Amniotic stem cell (primary cell): ENCODE results near the gene PLEKHG3.

Experiments
- DNase-seq: peaks from one replicate; lab custom pipeline; 2025; lab: John Stamatoyannopoulos, UW

The PLEKHG3 gene

DNA sequence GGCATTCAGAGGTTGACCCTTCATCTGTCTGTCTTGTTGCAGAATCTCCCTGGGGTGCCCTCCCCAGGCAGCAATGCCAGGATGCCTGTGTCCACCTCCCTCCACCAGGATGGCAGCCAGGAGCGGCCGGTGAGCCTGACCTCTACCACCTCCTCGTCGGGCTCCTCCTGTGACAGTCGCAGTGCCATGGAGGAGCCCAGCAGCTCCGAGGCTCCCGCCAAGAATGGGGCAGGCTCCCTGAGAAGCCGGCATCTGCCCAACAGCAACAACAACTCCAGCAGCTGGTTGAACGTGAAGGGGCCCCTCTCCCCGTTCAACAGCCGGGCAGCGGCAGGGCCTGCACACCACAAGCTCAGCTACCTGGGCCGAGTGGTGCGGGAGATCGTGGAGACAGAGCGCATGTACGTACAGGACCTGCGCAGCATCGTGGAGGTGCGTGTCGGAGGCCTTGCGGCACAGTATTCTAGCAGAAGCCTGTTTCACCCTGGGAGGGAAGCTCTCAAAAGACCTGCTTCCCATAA is 23.4 kb downstream of the PLEKHG3 start:
- DNase-seq: no peak

DNA sequence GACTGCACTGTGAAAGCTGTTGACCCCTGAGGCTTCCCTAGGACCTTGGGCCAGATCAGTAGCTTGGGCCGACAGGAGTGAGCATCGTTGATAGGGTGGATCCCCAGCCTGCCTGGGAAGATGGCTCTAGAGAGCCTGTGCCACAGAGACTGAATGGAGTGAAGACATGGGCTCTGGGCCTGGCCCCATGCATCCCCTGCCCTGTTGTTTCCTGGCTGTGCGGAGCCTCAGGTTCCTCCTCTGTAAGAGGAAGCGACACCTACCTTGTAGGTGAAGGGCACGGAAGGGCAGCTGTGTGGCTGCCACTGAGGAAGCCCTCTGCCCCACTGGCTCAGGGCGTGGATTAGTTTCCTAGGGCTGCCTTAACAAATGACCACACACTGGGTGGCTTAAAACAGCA is 23.9 kb downstream of the PLEKHG3 start:
- no peak for DNase-seq

DNA sequence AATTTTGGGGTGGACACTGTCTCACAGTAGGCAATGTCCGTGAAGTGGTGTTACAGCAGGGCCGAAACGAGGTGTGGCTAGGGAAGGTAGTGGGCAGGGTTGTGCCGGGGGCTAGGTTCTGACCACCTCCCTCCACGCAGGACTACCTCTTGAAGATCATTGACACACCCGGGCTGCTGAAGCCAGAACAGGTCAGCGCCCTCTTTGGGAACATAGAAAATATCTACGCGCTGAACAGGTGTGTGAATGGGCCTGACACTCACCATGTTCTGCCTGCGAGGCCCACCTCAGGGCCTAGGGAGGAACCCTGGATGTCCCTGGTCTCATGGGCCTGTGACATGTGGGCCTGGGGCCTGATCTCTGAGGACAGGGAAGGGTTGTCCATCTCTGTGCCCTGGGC is 24.6 kb downstream of the PLEKHG3 start:
- no peak for DNase-seq

DNA sequence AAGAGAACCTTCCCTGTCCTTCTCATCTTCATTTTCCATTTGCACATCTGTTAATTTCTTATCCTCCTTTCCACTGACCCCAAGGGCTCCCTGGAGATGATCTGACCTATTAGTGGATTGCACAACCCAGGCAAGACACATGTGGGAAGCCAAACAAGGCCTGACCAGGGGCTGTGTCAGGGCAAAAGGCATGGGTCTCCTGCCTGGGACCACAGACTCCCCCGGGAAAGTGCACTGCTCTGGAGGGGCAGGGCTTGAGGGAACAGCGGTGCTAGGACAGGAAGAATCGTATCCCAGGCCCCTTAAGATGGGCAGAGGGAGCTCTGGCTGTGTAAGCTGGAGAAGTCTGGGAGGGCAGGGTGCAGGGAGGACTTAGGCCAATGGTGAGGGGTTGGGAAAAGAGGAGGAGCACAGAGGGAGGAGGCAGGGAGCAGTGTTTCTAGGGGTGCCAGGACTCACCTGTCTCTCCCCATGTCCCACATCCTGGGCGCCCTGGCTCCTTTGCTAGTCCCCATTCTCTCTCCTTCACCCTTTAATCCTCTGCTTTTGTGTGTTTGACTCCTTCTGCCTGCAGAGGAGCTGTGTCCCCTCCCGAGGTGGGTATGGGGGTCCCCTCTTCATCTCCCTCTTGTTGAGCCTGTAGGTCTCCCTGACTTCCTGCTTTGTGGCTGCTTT is 25.3 kb downstream of the PLEKHG3 start:
- DNase-seq: no peak

DNA sequence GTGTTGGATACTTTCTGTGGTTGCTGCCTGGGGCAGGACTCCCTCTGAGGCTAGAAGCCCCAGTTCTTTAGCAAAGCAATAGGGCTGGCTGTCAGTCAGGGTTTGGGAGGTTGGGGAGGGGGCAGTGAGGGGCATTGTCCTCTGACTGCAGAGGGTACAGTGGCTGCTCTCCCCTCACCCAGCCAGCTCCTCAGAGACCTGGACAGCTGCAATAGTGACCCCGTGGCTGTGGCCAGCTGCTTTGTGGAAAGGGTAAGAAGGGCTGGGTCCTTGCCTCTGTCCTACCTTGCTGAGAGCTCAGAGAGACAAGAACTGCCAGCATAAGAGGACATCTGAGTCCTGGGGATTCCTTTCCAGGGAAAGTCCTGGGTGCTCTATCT is 25.8 kb downstream of the PLEKHG3 start:
- no peak for DNase-seq

DNA sequence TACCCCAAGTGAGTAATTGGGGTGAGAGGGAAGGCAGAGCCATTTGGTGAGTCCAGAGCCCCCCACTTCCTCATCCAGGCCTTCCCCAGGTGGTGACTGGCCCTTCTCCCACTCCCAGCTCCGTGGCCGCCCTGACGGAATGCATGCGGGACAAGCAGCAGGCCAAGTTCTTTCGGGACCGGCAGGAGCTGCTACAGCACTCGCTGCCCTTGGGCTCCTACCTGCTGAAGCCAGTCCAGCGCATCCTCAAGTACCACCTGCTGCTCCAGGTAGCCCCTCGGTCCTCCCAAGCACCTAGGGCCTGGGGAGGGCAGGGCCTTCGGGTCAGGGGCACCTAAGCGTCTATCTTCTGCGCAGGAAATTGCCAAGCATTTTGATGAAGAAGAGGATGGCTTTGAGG is 26.5 kb downstream of the PLEKHG3 start:
- DNase-seq: no peak

DNA sequence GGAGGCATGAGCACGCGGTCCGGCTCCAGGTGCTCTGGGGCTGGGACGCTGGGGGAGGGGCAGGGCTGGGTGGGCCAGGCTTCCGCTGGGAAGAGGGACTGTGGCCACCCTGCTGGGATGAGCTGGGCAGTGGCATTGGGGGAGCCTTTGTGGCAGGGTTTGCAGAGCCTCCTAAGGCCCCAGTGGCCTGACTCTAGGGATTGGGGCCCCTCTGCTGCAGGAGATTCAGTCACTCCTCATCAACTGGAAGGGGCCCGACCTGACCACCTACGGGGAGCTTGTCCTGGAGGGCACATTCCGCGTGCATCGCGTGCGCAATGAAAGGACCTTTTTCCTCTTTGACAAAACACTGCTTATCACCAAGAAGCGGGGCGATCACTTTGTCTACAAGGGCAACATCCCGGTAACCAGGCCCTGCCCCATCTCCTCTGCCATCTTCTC is 26.9 kb downstream of the PLEKHG3 start:
- DNase-seq: no peak

DNA sequence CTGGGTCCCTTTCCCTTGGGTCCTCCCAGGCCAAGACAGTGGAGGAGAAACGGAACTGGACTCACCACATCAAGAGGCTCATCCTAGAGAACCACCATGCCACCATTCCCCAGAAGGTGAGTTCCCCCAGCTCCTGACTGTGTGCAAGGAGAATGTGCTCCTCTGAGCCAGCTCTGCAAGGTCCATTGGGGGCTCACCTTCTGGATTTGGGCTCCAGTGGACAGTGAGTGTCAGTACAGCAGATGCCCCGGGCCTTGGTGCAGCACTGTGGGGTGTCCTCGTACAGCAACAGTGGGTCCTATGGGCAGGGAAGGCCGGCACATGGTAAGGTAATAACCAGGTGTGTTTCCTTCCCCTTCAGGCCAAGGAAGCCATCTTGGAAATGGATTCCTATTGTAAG is 27.8 kb downstream of the PLEKHG3 start:
- DNase-seq: no peak

DNA sequence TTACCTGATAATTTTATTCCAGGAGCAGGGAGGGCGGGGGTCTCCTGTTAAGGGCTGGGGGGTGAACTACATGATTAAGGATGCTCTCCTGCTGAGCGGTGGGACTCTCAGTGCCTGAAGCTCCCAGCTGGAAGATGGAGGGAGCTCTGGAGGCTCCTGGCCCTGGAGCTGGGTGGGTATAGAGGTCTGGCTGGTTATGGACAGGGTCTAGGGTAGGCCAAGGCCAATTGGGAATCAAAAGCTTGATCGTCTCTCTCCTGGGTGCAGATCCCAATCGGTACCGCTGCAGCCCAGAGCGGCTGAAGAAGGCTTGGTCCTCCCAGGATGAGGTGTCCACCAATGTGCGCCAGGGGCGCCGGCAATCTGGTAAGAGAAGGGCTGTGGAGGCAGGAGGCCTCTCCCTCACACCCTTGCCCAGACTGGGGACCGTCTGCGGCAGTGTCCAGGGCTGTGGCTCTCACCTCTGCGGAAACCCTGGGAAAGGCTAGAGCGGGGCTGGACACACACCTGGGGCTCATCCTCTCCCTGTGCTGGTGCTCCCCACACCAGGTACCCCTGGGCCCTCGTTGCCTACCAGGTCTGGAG is 28.4 kb downstream of the PLEKHG3 start:
- no peak for DNase-seq

DNA sequence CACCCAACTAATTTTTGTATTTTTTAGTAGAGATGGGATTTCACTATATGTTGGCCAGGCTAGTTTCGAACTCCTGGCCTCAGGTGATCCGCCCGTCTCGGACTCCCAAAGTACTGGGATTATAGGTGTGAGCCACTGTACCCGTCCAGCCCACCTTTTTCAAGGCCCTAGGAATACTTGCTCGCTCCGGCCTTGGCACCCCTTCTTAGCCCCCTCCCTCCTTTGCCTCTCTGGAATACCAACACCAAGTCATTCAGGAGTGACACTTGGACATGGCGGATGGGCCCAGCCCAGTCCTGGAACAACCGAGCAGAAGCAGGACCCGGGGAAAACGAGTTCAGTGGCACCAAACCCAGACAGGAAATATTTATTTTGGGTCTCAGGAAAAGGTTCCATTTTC is 29.1 kb downstream of the PLEKHG3 start:
- no peak for DNase-seq

DNA sequence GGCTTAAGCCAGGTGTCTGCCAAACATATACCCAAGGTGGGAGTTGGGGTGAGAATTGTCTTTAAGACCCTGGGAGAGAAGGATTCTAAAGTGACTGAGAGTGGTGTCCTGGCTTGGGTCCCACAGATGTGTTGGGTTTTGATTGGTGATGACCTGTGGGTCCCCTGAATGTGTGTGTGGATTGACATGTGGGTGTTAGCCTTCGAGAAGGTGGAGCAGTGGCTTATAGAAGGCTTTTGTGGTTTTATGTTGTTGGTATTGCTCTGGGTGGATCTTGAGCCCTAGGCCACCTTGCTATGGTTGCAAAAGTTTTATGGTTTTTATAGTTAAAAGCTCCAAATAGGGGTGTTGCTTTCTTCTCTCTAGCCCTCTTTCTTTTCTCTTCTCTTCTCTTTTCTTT is 29.7 kb downstream of the PLEKHG3 start:
- DNase-seq: no peak

DNA sequence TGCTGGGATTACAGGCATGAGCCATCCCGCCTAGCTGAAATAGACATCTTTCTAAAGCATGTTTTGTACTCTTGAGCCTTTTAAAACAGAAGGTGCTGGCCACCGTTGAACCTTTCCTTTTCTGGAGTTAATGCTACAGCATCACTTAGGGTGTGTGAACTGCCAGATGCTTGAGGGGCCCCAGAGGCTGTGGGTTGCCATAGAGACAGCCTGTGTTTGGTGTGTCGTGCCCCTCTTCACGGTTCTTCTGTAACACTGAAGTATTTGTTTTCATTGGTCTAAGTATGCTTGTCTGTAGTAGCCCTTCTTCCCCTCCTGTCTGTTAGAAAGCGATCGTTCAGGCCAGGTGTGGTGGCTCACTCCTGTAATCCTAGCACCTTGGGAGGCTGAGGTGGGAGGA is 30.8 kb downstream of the PLEKHG3 start:
- DNase-seq: no peak

DNA sequence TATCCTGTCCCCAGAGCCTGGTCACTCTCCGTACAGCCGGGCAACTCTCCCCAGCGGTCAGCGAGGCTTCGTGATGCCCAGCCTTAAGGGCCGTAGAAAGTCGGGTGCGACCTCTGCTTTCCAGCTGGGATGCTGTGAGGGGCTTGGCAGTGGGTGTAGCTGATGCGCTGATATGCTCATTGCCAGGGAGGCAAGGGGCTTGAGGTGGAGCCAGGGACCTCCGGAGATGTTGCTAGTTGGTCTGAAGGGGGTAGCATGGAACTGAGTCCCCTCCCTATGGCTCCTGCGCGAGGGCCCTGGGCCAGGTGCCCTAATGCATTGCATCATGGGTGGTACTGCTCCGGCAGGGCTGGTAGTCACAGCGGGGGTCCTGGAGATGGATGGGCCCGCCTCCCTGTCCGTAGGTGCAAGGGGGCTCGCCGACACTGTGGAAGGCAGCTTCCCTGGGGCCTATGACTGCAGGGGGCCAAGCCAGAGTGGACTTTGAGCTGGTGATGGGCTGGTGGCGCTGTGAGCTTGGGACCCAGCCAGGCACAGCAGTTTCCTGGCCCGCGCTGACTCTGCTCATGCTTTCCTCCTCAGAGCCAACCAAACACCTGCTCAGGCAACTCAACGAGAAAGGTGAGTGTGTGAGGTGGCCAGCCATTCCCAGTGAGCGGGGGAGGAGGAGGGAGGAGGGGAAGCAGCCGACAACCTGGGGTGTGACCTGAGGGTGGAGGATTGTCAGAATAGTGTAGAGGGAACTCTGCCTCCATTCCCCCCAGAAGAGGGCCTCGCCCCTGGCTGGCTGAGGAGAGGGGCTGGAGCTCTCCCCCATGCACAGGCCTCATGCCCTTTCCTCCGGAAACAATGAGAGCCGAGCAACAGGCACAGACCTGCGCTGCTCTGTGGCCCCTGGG is 32.3 kb downstream of the PLEKHG3 start:
- DNase-seq: no peak

DNA sequence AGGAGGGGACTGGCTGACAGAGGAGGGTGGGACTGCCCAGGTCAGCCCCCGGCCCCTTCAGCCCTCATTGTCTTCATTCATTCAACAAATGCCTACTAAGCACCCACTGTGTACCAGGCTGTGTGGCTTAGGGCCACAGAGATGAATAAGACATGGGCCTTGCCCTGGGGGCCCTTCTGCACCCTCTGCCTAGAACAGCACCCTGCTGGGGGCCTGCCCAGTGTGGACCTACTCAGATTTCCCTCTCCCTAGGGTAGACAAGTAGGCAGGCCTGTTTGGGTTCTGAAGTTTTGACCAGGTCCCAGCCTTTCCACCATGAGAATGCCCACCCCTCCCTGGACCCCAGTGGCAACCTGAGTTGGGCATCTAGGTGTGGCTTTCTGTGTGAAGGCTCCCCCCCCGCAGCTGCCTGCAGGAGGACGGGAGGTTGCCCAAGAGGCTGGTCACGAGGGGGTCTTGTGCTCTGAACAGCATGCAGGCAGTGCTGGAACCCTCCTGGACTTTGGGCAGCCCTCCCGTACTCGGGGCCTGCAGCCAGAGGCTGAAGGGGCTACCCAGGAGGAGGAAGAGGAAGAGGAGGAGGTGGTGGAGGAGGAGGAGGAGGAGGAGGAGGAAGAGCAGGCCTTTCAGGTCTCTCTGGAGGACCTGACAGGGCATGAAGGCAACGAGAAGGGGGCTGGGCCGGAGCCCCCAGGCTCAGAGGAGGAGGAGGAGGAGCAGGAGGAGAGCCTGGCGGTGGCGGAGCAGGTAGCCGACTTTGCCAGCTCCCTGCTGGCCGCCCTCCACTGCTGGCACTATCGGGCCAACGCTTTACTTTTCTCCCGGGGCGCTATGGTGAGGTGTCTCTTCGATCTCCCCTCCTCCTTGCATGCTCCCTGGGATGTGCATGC is 33.4 kb downstream of the PLEKHG3 start:
- DNase-seq: no peak

DNA sequence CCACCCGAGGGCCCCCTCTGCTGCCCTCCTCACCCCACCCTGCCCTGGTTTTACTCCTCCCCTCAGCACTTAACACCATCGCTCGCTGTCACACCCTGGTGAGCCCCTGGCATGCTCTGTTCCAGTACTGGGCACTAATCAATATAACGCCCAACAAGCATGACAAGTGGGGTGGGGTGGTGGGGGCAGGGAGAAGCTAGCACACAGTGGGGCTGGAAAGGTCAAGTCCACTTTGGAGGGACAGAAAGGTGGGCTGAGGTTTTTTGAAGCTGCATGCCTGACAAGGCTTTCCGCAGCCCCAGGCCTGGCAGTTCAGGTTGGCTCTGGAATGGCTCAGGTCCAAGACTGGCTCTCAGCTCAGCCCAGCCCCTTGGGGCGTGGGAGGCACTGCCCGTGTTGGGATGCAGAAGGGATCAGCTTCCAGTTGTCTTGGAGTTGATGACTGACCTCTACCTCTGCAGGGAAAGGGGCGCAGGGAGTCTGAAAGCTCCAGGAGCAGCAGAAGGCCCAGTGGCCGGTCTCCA is 34.1 kb downstream of the PLEKHG3 start:
- DNase-seq: no peak

DNA sequence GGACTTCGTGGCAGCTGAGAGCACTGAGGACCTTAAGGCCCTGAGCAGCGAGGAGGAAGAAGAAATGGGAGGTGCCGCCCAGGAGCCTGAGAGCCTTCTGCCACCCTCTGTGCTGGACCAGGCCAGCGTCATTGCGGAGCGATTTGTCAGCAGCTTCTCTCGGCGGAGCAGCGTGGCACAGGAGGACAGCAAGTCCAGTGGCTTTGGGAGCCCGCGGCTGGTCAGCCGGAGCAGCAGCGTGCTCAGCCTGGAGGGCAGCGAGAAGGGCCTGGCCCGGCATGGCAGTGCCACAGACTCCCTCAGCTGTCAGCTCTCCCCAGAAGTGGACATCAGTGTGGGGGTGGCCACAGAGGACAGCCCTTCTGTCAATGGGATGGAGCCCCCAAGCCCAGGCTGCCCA is 37.0 kb downstream of the PLEKHG3 start:
- DNase-seq: no peak

DNA sequence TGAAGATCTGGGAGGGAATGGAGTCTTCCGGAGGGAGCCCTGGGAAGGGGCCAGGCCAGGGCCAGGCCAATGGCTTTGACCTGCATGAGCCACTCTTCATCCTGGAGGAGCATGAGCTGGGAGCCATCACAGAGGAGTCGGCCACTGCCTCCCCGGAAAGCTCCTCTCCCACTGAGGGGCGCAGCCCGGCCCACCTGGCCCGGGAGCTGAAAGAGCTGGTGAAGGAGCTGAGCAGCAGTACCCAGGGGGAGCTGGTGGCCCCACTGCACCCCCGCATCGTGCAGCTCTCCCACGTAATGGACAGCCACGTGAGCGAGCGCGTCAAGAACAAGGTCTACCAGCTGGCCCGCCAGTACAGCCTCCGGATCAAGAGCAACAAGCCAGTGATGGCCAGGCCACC is 37.7 kb downstream of the PLEKHG3 start:
- no peak for DNase-seq

DNA sequence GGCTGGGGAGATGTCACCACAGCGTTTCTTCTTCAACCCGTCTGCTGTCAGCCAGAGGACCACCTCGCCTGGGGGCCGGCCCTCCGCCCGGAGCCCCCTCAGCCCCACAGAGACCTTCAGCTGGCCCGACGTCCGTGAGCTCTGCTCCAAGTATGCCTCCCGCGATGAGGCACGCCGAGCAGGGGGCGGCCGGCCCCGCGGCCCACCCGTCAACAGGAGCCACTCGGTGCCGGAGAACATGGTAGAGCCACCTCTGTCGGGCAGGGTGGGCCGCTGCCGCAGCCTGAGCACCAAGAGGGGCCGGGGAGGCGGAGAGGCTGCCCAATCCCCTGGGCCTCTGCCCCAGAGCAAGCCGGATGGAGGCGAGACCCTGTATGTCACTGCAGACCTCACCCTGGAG is 38.8 kb downstream of the PLEKHG3 start:
- no peak for DNase-seq

DNA sequence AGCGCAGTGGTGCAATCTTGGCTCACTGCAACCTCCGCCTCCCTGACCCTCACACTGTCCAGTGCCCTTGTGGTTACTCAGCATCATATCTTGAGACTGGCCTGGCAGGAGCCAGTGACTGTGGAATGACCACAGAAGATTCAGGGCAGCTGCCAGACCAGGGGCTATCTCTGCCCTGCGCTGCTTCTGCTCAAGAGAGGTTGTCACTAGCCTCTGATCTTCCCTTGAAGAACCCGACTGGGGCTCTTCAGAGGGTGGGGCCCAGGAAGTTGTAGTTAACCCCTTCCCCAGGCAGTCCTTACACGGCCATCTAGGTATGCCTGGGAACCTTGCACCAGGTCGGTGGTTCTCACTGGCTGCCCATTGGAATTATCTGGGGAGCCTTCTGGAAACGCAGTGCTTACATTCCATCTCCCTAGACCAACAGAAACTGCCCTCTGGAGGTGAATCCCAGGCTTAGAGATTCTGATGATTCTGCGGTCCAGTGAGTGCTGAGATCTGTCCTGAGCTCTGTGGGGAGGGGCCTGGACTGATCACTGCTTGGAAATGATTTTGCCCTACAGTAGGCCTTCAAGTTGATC is 41.4 kb downstream of the PLEKHG3 start:
- DNase-seq: no peak

DNA sequence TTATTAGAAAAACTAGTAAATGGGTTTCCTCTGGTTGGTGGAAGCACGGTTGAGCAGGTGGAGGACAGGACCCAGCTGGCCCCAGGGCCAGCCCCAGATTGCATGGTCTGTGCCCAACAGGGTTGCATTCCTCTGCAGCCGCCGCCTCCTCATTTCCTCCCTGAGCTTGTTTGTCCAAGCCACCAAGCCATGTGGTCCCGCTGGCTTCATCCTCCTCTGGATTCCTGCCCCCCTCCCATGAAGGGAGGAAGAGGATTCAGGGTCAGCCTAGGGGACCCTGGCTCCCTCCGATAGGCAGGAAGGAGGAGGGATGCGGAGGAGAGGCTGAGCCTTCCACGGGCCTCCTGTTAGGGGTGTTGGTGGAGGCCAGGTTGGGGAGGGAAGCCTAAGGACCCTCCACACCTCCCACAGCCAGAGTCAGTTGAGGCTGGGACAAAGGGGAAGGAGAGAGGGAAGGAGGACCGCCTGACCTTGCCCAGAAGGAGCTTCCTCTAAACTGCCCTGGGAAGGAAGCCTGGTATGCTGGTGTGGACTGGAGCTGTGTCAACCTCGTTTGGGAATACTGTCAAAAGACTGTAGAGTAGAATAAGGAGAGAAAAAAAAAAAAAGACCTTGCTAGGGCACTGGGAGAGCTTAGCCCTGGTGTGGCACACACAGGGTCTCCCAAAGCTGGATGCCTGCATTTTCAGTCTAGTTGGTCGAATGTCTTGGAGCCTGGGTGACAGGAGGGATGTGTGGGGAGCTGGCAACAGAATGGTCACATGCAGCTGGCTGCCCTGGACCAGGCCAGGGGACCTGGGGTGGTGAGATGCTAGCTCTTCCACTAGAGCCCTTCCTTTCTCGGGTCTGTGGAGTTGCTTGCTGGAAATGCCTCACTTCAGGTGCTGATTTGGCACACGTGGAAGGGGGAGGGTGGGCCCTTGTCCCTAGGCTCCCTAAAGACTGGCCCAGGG is 42.4 kb downstream of the PLEKHG3 start:
- no peak for DNase-seq
